Right lobe of liver (tissue), 4 donors: ENCODE data around the gene GRM7.

Source experiments
- CTCF ChIP-seq, 4 donors: fragments of 200-600 bp in 3 of 4; fragments of 450-650 bp in 1 of 4; IDR thresholded peaks; one replicate each; pipeline versions ENCODE4 v1.5.1 to v1.8.0; 2016 to 2022; ENCODE audit warnings: antibody characterized with exemption in 4 of 4, mild to moderate bottlenecking in 2 of 4
- POLR2A ChIP-seq: fragments of 450-650 bp; IDR thresholded peaks from one replicate; pipeline ENCODE4 v1.6.1; 2017; ENCODE audit warnings: antibody characterized with exemption, mild to moderate bottlenecking
- donor health status: DM: no; HTN: no; CAD: no.
- donor health status: DM: no; HTN: no; CAD: no.
- donor health status: DM: no; HTN: yes; CAD: no.

DNA sequence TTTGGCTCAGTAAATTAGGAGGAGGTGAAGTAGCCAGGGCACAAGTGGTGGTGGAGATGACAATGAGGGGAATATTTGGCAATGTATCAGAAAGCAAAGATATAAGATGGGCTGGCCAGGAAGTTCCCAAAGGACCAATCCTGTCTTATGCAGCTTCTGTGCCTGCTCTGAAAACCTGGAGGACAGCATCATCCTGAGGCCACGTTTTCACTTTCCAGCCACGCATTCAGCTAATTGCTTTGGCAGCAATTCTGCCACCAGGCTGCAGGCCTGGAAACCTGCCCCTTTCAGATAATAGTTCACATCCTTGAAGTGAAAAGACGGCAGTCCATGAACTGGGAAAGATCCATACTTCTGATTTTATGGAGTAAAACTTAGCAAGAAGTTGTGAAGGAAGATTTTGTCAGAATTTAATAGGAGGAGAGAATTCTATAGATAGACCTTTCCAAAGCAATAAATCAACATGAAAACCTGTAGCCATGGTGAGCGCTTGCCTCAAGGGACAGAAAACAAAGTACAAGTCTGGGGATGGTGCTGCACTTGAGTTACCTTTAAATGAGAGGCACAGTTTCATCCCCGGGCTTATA is 682.5 kb downstream of the GRM7 start:
- TF ChIP-seq CTCF (IDR thresholded peaks at IDR 0.05) (no peak), POLR2A (no peak)
